ENCODE data around the gene KCNJ11.

DNA sequence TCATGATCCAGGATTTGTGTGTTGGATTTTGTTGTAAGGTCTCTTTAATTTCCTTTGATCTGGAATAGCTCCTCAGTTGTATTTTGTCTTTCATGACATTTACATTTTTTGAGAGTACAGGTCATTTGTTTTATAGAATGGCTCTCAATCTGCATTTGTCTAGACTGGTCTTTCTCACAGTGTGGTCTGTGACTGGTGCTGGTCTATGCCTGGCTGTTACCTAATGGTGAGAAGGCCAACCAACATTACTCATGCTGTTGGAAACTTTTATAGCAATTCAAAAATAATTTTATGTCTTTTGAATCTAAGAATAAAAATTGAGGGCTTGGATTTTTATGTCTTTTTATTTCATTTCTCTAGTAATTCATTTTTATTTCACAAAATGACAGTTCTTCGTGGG lies 40.8 kb downstream of the KCNJ11 start:
- TF ChIP-seq, protein P1, sequence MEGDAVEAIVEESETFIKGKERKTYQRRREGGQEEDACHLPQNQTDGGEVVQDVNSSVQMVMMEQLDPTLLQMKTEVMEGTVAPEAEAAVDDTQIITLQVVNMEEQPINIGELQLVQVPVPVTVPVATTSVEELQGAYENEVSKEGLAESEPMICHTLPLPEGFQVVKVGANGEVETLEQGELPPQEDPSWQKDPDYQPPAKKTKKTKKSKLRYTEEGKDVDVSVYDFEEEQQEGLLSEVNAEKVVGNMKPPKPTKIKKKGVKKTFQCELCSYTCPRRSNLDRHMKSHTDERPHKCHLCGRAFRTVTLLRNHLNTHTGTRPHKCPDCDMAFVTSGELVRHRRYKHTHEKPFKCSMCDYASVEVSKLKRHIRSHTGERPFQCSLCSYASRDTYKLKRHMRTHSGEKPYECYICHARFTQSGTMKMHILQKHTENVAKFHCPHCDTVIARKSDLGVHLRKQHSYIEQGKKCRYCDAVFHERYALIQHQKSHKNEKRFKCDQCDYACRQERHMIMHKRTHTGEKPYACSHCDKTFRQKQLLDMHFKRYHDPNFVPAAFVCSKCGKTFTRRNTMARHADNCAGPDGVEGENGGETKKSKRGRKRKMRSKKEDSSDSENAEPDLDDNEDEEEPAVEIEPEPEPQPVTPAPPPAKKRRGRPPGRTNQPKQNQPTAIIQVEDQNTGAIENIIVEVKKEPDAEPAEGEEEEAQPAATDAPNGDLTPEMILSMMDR (IDR thresholded peaks at IDR 0.05; ENCODE audit: poor library complexity, severe bottlenecking) = no peak
- no peak for TF ChIP-seq TAF1 (IDR thresholded peaks at IDR 0.05; ENCODE audit: low read depth)
- TF ChIP-seq EZH2 (IDR thresholded peaks at IDR 0.05; ENCODE audit: borderline replicate concordance, insufficient read depth, low read length, poor library complexity, severe bottlenecking) = no peak
- TF ChIP-seq, protein P2, sequence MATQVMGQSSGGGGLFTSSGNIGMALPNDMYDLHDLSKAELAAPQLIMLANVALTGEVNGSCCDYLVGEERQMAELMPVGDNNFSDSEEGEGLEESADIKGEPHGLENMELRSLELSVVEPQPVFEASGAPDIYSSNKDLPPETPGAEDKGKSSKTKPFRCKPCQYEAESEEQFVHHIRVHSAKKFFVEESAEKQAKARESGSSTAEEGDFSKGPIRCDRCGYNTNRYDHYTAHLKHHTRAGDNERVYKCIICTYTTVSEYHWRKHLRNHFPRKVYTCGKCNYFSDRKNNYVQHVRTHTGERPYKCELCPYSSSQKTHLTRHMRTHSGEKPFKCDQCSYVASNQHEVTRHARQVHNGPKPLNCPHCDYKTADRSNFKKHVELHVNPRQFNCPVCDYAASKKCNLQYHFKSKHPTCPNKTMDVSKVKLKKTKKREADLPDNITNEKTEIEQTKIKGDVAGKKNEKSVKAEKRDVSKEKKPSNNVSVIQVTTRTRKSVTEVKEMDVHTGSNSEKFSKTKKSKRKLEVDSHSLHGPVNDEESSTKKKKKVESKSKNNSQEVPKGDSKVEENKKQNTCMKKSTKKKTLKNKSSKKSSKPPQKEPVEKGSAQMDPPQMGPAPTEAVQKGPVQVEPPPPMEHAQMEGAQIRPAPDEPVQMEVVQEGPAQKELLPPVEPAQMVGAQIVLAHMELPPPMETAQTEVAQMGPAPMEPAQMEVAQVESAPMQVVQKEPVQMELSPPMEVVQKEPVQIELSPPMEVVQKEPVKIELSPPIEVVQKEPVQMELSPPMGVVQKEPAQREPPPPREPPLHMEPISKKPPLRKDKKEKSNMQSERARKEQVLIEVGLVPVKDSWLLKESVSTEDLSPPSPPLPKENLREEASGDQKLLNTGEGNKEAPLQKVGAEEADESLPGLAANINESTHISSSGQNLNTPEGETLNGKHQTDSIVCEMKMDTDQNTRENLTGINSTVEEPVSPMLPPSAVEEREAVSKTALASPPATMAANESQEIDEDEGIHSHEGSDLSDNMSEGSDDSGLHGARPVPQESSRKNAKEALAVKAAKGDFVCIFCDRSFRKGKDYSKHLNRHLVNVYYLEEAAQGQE (IDR thresholded peaks at IDR 0.05; ENCODE audit: borderline replicate concordance) = no peak
- no peak for TF ChIP-seq RAD21 (conservative IDR thresholded peaks at IDR 0.05)
- no peak for TF ChIP-seq MXI1 (conservative IDR thresholded peaks at IDR 0.05; ENCODE audit: poor library complexity, severe bottlenecking)
- TF ChIP-seq EP300 (conservative IDR thresholded peaks at IDR 0.05; ENCODE audit: poor library complexity, severe bottlenecking) = no peak

Data from neural cell (in vitro differentiated cells).